Fibroblast of pulmonary artery (primary cell): ENCODE data around the gene TMSB4Y.

ENCODE experiments used
- DNase-seq: peaks from one replicate; pipeline ENCODE4 v3.0.0-alpha.2; 2010; ENCODE audit warnings: low read depth
- H3K4me3 ChIP-seq: replicated peaks from 2 replicates; pipeline ENCODE4 v1.5.1; 2011; ENCODE audit warnings: low read depth, mild to moderate bottlenecking, control low read depth, low read length, moderate library complexity
- CTCF ChIP-seq: IDR thresholded peaks from 2 replicates; pipeline ENCODE4 v1.5.1; 2011; ENCODE audit warnings: mild to moderate bottlenecking, control low read depth, low read length, inconsistent platforms; ENCODE audit errors: missing control alignments

TMSB4Y gene

GRCh38 chrY:13703568-13703968, at the start of gene TMSB4Y:
TMSB4Y (plus strand) TSS chrY:13703899.
- TF ChIP-seq CTCF: no peak
- H3K4me3 ChIP-seq: peak within 1 kb of the TSS; percentile 57
- DNase-seq: peak; percentile 71

- no peak for TF ChIP-seq CTCF
- H3K4me3 ChIP-seq: no peak overlapping the region
- DNase-seq: no peak
Measured at GRCh38 chrY:13664162-13664561, 39.5 kb upstream of the TMSB4Y start.

- DNase-seq: no peak
- TF ChIP-seq CTCF: no peak
- no peak overlapping the region for H3K4me3 ChIP-seq
Measured at GRCh38 chrY:13671122-13671521, 32.6 kb upstream of the TMSB4Y start.

- H3K4me3 ChIP-seq: no peak overlapping the region
- TF ChIP-seq CTCF: no peak
- DNase-seq: no peak
Measured at GRCh38 chrY:13702276-13702675, 1.4 kb upstream of the TMSB4Y start.

- TF ChIP-seq CTCF: no peak
- H3K4me3 ChIP-seq: peak overlapping the region; percentile 57
- DNase-seq: peak; percentile 7
Measured at GRCh38 chrY:13704121-13704930, 627 bp downstream of the TMSB4Y start.

- TF ChIP-seq CTCF: no peak
- no peak for DNase-seq
- H3K4me3 ChIP-seq: no peak overlapping the region
Measured at GRCh38 chrY:13705197-13705596, 1.5 kb downstream of the TMSB4Y start.

- DNase-seq: no peak
- H3K4me3 ChIP-seq: no peak overlapping the region
- no peak for TF ChIP-seq CTCF
Measured at GRCh38 chrY:13708038-13708437, 4.3 kb downstream of the TMSB4Y start.
